HCT116 (cell line): ENCODE measurements around the gene NMRAL1. TPM values are rescaled to one million over a fixed set of nuclear protein-coding genes. Genes with fewer than 3 reads are reported as not detected.

Source experiments
- ATAC-seq: fragments of 200-7000 bp; cut with Tn5 transposase; 2 replicates; pipeline ENCODE4 v1.9.1; 2020; ENCODE audit warnings: mild to moderate bottlenecking, moderate library complexity
- BruUV-seq: library from RNA; stranded (reverse); fragments of 400-500 nt; replicated peaks from 2 replicates; lab custom pipeline; 2021; lab: Mats Ljungman, UMichigan
- CTCF ChIA-PET: fragments of 300-600 bp; sonication (Branson Sonifier 250); formaldehyde crosslinking; loops from one replicate; lab custom pipeline; 2021; ENCODE audit warnings: antibody characterized with exemption; lab: Charles Lee
- POLR2A ChIA-PET: fragments of 300-600, 350-600 bp; sonication (Branson Sonifier 250); formaldehyde crosslinking; loops from one replicate; lab custom pipeline; 2021; ENCODE audit warnings: antibody characterized with exemption; lab: Charles Lee
- RAD21 ChIA-PET, 2 experiments: fragments of 300-600 bp; sonication (Branson Sonifier 250); formaldehyde crosslinking; loops; one replicate each; lab custom pipeline; 2023; ENCODE audit warnings: low total read pairs in 2 of 2; ENCODE audit not compliant: uncharacterized antibody in 2 of 2, unreplicated experiment in 2 of 2, low non-redundant PET in 1 of 2; lab: Charles Lee
- DNase-seq: peaks from one replicate; pipeline ENCODE4 v3.0.0-alpha.2; 2010; ENCODE audit warnings: low read depth, low spot score
- H2AFZ ChIP-seq: fragments of 200-600 bp; shearing (Covaris generic), sonication (generic); 2 replicates; pipeline ENCODE4 v1.6.1; 2017; ENCODE audit warnings: low read depth, mixed run types, mixed read lengths, antibody characterized with exemption, low read length; ENCODE audit not compliant: poor library complexity, severe bottlenecking
- H3K27ac ChIP-seq: 2 replicates; pipeline ENCODE4 v1.5.1; 2012; ENCODE audit warnings: low read depth, low read length
- H3K27me3 ChIP-seq: fragments of 200-600 bp; sonication (generic); 2 replicates; pipeline ENCODE4 v1.6.1; 2016; ENCODE audit warnings: mixed run types, low read length, mixed read lengths; ENCODE audit not compliant: insufficient read depth
- H3K36me3 ChIP-seq, 2 experiments: fragments of 200-500 bp in 1 of 2; fragments of 200-600 bp in 1 of 2; sonication (Bioruptor generic) in 1 of 2; sonication (generic) in 1 of 2; 2 replicates each; pipeline versions ENCODE4 v1.5.1 to v1.6.1; 2014 to 2016; ENCODE audit warnings: low read length in 2 of 2, inconsistent platforms in 1 of 2, mixed read lengths in 1 of 2, mixed run types in 1 of 2; ENCODE audit not compliant: insufficient read depth in 2 of 2, control insufficient read depth in 1 of 2
- H3K4me1 ChIP-seq, 2 experiments: fragments of 200-600 bp in 1 of 2; sonication (generic) in 1 of 2; 2 replicates each; pipeline versions ENCODE4 v1.5.1 to v1.6.1; 2012 to 2017; ENCODE audit warnings: low read length in 2 of 2, inconsistent platforms in 1 of 2, mild to moderate bottlenecking in 1 of 2, mixed read lengths in 1 of 2, mixed run types in 1 of 2, moderate library complexity in 1 of 2; ENCODE audit not compliant: insufficient read depth in 2 of 2, control insufficient read depth in 1 of 2
- H3K4me2 ChIP-seq: fragments of 200-600 bp; sonication (generic); 2 replicates; pipeline ENCODE4 v1.6.1; 2017; ENCODE audit warnings: mixed run types, low read length, mixed read lengths
- H3K4me3 ChIP-seq, 2 experiments: fragments of 200-600 bp in 1 of 2; sonication (generic) in 1 of 2; replicated peaks in 1 of 2; 2 replicates each; pipeline ENCODE4 v1.5.1; 2011 to 2016; ENCODE audit warnings: low read length in 2 of 2, control low read depth in 1 of 2, low read depth in 1 of 2, mild to moderate bottlenecking in 1 of 2, mixed read lengths in 1 of 2, mixed run types in 1 of 2
- H3K79me2 ChIP-seq: fragments of 200-600 bp; sonication (generic); 2 replicates; pipeline ENCODE4 v1.6.1; 2017; ENCODE audit warnings: mild to moderate bottlenecking, mixed run types, low read length, moderate library complexity, mixed read lengths; ENCODE audit not compliant: insufficient read depth
- H3K9ac ChIP-seq: fragments of 200-600 bp; sonication (generic); 2 replicates; pipeline ENCODE4 v1.6.1; 2016; ENCODE audit warnings: low read length, mixed read lengths
- H3K9me2 ChIP-seq: fragments of 200-600 bp; sonication (generic), shearing (Covaris generic); 2 replicates; pipeline ENCODE4 v1.6.1; 2017; ENCODE audit warnings: mixed run types, mild to moderate bottlenecking, moderate library complexity; ENCODE audit not compliant: insufficient read depth
- H3K9me3 ChIP-seq, 2 experiments: fragments of 200-500 bp in 1 of 2; fragments of 200-600 bp in 1 of 2; sonication (Bioruptor generic) in 1 of 2; sonication (generic) in 1 of 2; 2 replicates each; pipeline ENCODE4 v1.6.1; 2014 to 2017; ENCODE audit warnings: low read length in 2 of 2, mixed read lengths in 2 of 2, inconsistent platforms in 1 of 2, low read depth in 1 of 2, mild to moderate bottlenecking in 1 of 2, mixed run types in 1 of 2, moderate library complexity in 1 of 2; ENCODE audit not compliant: control insufficient read depth in 1 of 2, insufficient read depth in 1 of 2
- H4K20me1 ChIP-seq: fragments of 200-600 bp; sonication (generic), shearing (Covaris generic); 2 replicates; pipeline ENCODE4 v1.6.1; 2017; ENCODE audit warnings: mixed run types, mild to moderate bottlenecking, moderate library complexity; ENCODE audit not compliant: insufficient read depth
- CEBPB ChIP-seq: IDR thresholded peaks from 2 replicates; pipeline ENCODE4 v1.6.1; 2012; ENCODE audit warnings: low read depth
- ELF1 ChIP-seq: IDR thresholded peaks from 2 replicates; pipeline ENCODE4 v1.6.1; 2012; ENCODE audit warnings: low read depth, borderline replicate concordance
- EZH2 ChIP-seq: fragments of 200-600 bp; sonication (generic); IDR thresholded peaks from 2 replicates; pipeline ENCODE4 v1.6.1; 2017; ENCODE audit warnings: antibody characterized with exemption, mixed run types
- FOSL1 ChIP-seq: IDR thresholded peaks from 2 replicates; pipeline ENCODE4 v1.6.1; 2012; ENCODE audit warnings: low read depth
- JUND ChIP-seq: IDR thresholded peaks from 2 replicates; pipeline ENCODE4 v1.6.1; 2012
- POLR2AphosphoS5 ChIP-seq: IDR thresholded peaks from 2 replicates; pipeline ENCODE4 v1.6.1; 2011; ENCODE audit warnings: mild to moderate bottlenecking, low read depth, low read length, moderate library complexity
- RAD21 ChIP-seq: IDR thresholded peaks from 2 replicates; pipeline ENCODE4 v1.6.1; 2012; ENCODE audit warnings: low read depth, mild to moderate bottlenecking
- SIN3A ChIP-seq: IDR thresholded peaks from 2 replicates; pipeline ENCODE4 v1.6.1; 2012; ENCODE audit warnings: low read depth
- SP1 ChIP-seq: IDR thresholded peaks from 2 replicates; pipeline ENCODE4 v1.6.1; 2012; ENCODE audit warnings: low read depth
- SRF ChIP-seq: IDR thresholded peaks from 2 replicates; pipeline ENCODE4 v1.6.1; 2012; ENCODE audit warnings: low read depth
- TCF7L2 ChIP-seq: IDR thresholded peaks from 2 replicates; pipeline ENCODE4 v1.7.0; 2011; ENCODE audit warnings: borderline replicate concordance, inconsistent platforms; ENCODE audit not compliant: insufficient read depth, insufficient read length; ENCODE audit errors: extremely low read depth
- YY1 ChIP-seq: IDR thresholded peaks from 2 replicates; pipeline ENCODE4 v1.6.1; 2011; ENCODE audit warnings: low read length, low read depth, moderate library complexity, mild to moderate bottlenecking; ENCODE audit not compliant: insufficient replicate concordance; ENCODE audit errors: extremely low read depth
- ZFX ChIP-seq: fragments of 450-650 bp; IDR thresholded peaks from 2 replicates; pipeline ENCODE4 v1.6.1; 2017
- ZNF274 ChIP-seq: fragments of 200-500 bp; sonication (Bioruptor generic); IDR thresholded peaks from 2 replicates; pipeline ENCODE4 v1.6.1; 2014; ENCODE audit warnings: mild to moderate bottlenecking, low read depth, low read length, inconsistent platforms
- intact Hi-C: fragments of 100-400 bp; cut with micrococcal nuclease; formaldehyde crosslinking; loops from 2 replicates; pipeline ENCODE4 v1.10.0; 2022
- total RNA-seq: library from RNA; stranded (reverse); gene quantifications from one replicate; pipeline ENCODE4 v1.2.1, GENCODE V29; 2021; ENCODE audit not compliant: unreplicated experiment
- TF ChIP-seq, protein P1 (sequence below), 3 experiments: fragments of 200-600 bp in 1 of 3; sonication (generic) in 1 of 3; IDR thresholded peaks in 2 of 3; conservative IDR thresholded peaks in 1 of 3; 2 replicates each; pipeline ENCODE4 v1.5.1; 2012 to 2017; ENCODE audit warnings: low read depth in 2 of 3, low read length in 2 of 3, antibody characterized with exemption in 1 of 3, borderline replicate concordance in 1 of 3, control low read depth in 1 of 3, mild to moderate bottlenecking in 1 of 3, mixed read lengths in 1 of 3, mixed run types in 1 of 3, moderate library complexity in 1 of 3; ENCODE audit not compliant: insufficient read depth in 1 of 3
- TF ChIP-seq, protein P2 (sequence below): IDR thresholded peaks from 2 replicates; pipeline ENCODE4 v1.6.1; 2012
- TF ChIP-seq, protein P3 (sequence below): IDR thresholded peaks from 2 replicates; pipeline ENCODE4 v1.6.1; 2012
- TF ChIP-seq, protein P4 (sequence below): IDR thresholded peaks from 2 replicates; pipeline ENCODE4 v1.6.1; 2011; ENCODE audit warnings: mild to moderate bottlenecking, low read length, moderate library complexity; ENCODE audit not compliant: insufficient replicate concordance; ENCODE audit errors: extremely low read depth

The NMRAL1 gene
- total RNA-seq, 1 experiment from 2014 or later: 76.7 TPM

DNA sequence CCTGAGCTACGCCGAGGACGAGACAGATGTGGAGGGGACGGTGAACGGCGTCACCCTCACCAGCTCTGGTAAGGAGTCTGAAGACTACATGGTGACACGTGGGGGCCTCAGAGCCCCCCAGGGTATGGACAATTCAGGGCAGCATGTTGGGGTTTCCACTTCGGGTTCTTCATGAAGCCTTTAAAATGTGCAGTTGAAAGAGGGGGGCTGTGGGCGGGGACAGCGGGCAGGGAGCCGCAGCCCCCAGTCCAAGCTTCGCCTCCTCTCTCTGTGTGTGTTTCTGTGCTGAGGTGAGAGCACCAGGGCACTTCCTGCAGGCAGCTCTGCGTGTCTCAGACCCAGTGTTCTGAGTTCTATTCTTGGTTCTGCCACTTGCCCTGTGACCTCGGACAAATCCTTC is 24.0 kb downstream of the NMRAL1 start:
- TF ChIP-seq EZH2 (no peak), SRF (no peak), YY1 (no peak), SP1 (no peak), ELF1 (no peak)
- TF ChIP-seq, all 23 proteins: peak for 0
- RAD21 ChIA-PET: no interaction called here
- H3K9me3 ChIP-seq: no peaks in the 10 kb centered on the region
- no peak overlapping the region for H3K4me3 ChIP-seq
- no peak overlapping the region for H2AFZ ChIP-seq
- DNase-seq (no peak), ATAC-seq (no peak)
- H3K4me2 ChIP-seq: no peak overlapping the region
- no peak overlapping the region for H3K27ac ChIP-seq
- POLR2A ChIA-PET: no interaction called here
- peaks cover 18 to 68% of the 10 kb centered on the region in 2 experiments for H3K36me3 ChIP-seq
- H3K9ac ChIP-seq: no peak overlapping the region
- no peaks in the 10 kb centered on the region for H3K9me2 ChIP-seq
- no peaks in the 10 kb centered on the region for H3K27me3 ChIP-seq
- CTCF ChIA-PET: no interaction called here
- no peaks in the 10 kb centered on the region for H3K4me1 ChIP-seq
- H4K20me1 ChIP-seq: no peaks in the 10 kb centered on the region
- no TSS peak for BruUV-seq
- peaks cover 3% of the 10 kb centered on the region; the same call in 1 of the 2 replicates for H3K79me2 ChIP-seq
- intact Hi-C loops: no loop called here

DNA sequence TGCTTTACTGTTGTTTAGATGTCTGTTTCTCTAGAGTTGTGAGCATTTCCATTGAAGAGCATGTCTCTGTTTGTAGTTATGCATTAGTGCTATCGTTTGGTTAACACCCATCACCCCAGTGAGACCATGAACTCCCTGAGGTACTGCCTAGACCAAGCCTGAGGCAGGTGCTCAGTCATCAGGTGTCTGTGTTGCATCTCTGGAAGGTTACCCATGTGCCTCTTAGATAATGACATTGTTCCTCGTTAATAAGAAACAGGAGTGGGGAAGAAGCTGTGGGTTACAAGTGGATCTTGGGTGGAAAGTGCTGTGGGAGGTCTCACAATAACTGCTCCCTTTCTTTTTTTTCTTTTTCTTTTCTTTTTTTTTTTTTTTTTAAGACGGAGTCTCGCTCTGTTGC is 30.4 kb downstream of the NMRAL1 start:
- ChIA-PET RAD21 (no interaction called here), CTCF (no interaction called here), POLR2A (no interaction called here)
- Histone ChIP-seq H3K27ac (no peak overlapping the region), H3K4me2 (no peak overlapping the region), H3K27me3 (no peaks in the 10 kb centered on the region), H3K9ac (no peak overlapping the region), H2AFZ (no peak overlapping the region), H4K20me1 (no peaks in the 10 kb centered on the region), H3K36me3 (peaks cover 57 to 71% of the 10 kb centered on the region in 2 experiments), H3K9me3 (no peaks in the 10 kb centered on the region), H3K4me1 (no peaks in the 10 kb centered on the region), H3K4me3 (no peak overlapping the region), H3K9me2 (no peaks in the 10 kb centered on the region), H3K79me2 (no peaks in the 10 kb centered on the region)
- BruUV-seq: no TSS peak
- DNase-seq (no peak), ATAC-seq (no peak)
- intact Hi-C loops: no loop called here
- TF ChIP-seq ELF1 (no peak), SIN3A (no peak), SP1 (no peak), RAD21 (no peak), JUND (no peak), POLR2AphosphoS5 (no peak), FOSL1 (no peak), ZFX (no peak), CEBPB (no peak), TCF7L2 (no peak), EZH2 (no peak), ZNF274 (no peak)
- TF ChIP-seq, protein P1, sequence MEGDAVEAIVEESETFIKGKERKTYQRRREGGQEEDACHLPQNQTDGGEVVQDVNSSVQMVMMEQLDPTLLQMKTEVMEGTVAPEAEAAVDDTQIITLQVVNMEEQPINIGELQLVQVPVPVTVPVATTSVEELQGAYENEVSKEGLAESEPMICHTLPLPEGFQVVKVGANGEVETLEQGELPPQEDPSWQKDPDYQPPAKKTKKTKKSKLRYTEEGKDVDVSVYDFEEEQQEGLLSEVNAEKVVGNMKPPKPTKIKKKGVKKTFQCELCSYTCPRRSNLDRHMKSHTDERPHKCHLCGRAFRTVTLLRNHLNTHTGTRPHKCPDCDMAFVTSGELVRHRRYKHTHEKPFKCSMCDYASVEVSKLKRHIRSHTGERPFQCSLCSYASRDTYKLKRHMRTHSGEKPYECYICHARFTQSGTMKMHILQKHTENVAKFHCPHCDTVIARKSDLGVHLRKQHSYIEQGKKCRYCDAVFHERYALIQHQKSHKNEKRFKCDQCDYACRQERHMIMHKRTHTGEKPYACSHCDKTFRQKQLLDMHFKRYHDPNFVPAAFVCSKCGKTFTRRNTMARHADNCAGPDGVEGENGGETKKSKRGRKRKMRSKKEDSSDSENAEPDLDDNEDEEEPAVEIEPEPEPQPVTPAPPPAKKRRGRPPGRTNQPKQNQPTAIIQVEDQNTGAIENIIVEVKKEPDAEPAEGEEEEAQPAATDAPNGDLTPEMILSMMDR (IDR thresholded peaks at IDR 0.05 in 2 of 3, conservative IDR thresholded peaks at IDR 0.05 in 1 of 3; ENCODE audit: borderline replicate concordance in 1 of 3, insufficient read depth in 1 of 3, low read depth in 2 of 3, low read length in 2 of 3): no peak
- TF ChIP-seq, protein P2, sequence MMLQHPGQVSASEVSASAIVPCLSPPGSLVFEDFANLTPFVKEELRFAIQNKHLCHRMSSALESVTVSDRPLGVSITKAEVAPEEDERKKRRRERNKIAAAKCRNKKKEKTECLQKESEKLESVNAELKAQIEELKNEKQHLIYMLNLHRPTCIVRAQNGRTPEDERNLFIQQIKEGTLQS: no peak
- TF ChIP-seq, protein P3, sequence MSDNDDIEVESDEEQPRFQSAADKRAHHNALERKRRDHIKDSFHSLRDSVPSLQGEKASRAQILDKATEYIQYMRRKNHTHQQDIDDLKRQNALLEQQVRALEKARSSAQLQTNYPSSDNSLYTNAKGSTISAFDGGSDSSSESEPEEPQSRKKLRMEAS: no peak
- TF ChIP-seq, protein P4, sequence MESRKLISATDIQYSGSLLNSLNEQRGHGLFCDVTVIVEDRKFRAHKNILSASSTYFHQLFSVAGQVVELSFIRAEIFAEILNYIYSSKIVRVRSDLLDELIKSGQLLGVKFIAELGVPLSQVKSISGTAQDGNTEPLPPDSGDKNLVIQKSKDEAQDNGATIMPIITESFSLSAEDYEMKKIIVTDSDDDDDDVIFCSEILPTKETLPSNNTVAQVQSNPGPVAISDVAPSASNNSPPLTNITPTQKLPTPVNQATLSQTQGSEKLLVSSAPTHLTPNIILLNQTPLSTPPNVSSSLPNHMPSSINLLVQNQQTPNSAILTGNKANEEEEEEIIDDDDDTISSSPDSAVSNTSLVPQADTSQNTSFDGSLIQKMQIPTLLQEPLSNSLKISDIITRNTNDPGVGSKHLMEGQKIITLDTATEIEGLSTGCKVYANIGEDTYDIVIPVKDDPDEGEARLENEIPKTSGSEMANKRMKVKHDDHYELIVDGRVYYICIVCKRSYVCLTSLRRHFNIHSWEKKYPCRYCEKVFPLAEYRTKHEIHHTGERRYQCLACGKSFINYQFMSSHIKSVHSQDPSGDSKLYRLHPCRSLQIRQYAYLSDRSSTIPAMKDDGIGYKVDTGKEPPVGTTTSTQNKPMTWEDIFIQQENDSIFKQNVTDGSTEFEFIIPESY: no peak
